Activated naive CD4-positive, alpha-beta T cell treated with anti-CD3 and anti-CD28 coated beads for 36 hours (primary cell): ENCODE results near the gene CNTRL. TPM values are rescaled to one million over a fixed set of nuclear protein-coding genes. Genes with fewer than 3 reads are reported as not detected.
A peak's percentile ranks its signal among the peaks of the same experiment; 100 is the strongest.

Source experiments
- CTCF ChIA-PET: fragments of 350-600 bp; sonication (Branson Sonifier 250); formaldehyde crosslinking; loops from one replicate; lab custom pipeline; 2021; ENCODE audit warnings: antibody characterized with exemption; lab: Charles Lee
- DNase-seq: peaks from one replicate; pipeline ENCODE4 v3.0.0-alpha.2; 2020
- H3K27ac Mint-ChIP-seq: one replicate; pipeline ENCODE4 v1.8.0; 2021; ENCODE audit warnings: mild to moderate bottlenecking, mixed read lengths
- H3K27me3 Mint-ChIP-seq: one replicate; pipeline ENCODE4 v1.8.0; 2021; ENCODE audit warnings: low read depth, mixed read lengths
- H3K36me3 Mint-ChIP-seq: one replicate; pipeline ENCODE4 v1.8.0; 2021; ENCODE audit warnings: low read depth, mixed read lengths
- H3K4me1 Mint-ChIP-seq: one replicate; pipeline ENCODE4 v1.8.0; 2021; ENCODE audit warnings: low read depth, mixed read lengths
- H3K4me3 Mint-ChIP-seq: one replicate; pipeline ENCODE4 v1.8.0; 2021; ENCODE audit warnings: mild to moderate bottlenecking, moderate library complexity, mixed read lengths
- H3K9me3 Mint-ChIP-seq: one replicate; pipeline ENCODE4 v1.8.0; 2021; ENCODE audit warnings: mixed read lengths
- intact Hi-C: fragments of 100-400 bp; cut with micrococcal nuclease; formaldehyde crosslinking; loops from one replicate; pipeline ENCODE4 v1.15.1; 2023
- total RNA-seq, 2 experiments: library from RNA; stranded (reverse); gene quantifications; one replicate each; pipeline ENCODE4 v1.2.3, GENCODE V29; 2021

CNTRL gene
- total RNA-seq, 2 experiments from 2014 or later: 59.4 to 63.6 TPM

DNA sequence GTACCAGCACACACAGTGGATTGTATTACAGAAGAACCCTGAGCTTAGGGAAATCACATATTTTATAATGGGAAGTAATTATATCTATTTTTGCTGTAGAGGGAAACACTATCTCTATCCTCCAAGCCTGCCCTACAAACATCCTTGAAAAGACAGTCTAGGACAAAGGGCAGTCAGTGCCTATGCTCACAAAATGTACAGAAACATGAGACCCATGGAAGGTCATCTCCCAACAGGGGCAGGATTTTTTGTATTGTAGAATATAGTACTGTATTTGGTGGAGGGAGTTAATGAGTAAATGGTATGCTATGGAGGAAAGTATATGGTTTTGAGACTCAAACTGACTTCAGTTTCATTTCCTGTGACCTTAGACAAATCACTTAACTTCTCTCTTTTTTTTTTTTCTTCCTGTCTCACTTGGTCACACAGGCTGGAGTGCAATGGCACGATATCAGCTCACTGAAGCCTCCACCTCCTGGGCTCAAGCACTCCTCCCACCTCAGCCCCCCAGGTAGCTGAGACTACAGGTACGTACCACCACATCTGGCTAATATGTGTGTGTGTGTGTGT is 132.7 kb downstream of the CNTRL start:
- intact Hi-C loops: no loop called here
- CTCF ChIA-PET: interaction anchor here (2.0 kb wide), 1 partner anchor 15 kb away, joined by 11 read pairs; no protein-coding TSS in a partner anchor
- Mint-ChIP-seq H3K4me1 (peaks cover 22% of the 10 kb centered on the region), H3K27ac (no peak overlapping the region), H3K4me3 (no peak overlapping the region), H3K36me3 (no peaks in the 10 kb centered on the region), H3K9me3 (no peaks in the 10 kb centered on the region), H3K27me3 (no peaks in the 10 kb centered on the region)
- DNase-seq: peak; percentile 15

DNA sequence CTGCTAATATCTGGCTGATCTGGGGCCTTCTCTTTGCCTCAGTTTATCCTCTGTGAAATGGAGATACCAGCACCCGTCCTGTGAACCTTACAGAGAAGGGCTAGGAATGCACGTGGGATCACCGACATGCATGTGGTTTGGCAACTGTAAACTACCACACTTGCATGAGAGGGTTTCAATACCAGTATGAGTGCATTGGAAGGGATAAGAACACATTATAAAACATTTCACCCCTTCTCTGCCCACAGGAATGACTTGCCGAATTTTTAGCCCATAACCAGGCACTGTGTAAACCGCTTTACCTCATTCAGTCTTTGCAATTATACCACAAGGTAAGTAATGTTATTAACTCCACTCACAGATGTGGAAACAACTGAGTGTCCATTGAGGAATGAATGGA is 135.8 kb downstream of the CNTRL start:
- H3K27ac Mint-ChIP-seq: no peak overlapping the region
- no peaks in the 10 kb centered on the region for H3K27me3 Mint-ChIP-seq
- peaks cover 22% of the 10 kb centered on the region for H3K4me1 Mint-ChIP-seq
- no peak overlapping the region for H3K4me3 Mint-ChIP-seq
- no peaks in the 10 kb centered on the region for H3K36me3 Mint-ChIP-seq
- intact Hi-C loops: loop anchor here (5.0 kb wide), 1 partner anchor 87 kb away; no protein-coding TSS in a partner anchor
- no peak for DNase-seq
- CTCF ChIA-PET: interaction anchor here (0.9 to 4.8 kb wide), 2 partner anchors 13 to 110 kb away, joined by 4 to 23 read pairs; no protein-coding TSS in a partner anchor
- no peaks in the 10 kb centered on the region for H3K9me3 Mint-ChIP-seq

DNA sequence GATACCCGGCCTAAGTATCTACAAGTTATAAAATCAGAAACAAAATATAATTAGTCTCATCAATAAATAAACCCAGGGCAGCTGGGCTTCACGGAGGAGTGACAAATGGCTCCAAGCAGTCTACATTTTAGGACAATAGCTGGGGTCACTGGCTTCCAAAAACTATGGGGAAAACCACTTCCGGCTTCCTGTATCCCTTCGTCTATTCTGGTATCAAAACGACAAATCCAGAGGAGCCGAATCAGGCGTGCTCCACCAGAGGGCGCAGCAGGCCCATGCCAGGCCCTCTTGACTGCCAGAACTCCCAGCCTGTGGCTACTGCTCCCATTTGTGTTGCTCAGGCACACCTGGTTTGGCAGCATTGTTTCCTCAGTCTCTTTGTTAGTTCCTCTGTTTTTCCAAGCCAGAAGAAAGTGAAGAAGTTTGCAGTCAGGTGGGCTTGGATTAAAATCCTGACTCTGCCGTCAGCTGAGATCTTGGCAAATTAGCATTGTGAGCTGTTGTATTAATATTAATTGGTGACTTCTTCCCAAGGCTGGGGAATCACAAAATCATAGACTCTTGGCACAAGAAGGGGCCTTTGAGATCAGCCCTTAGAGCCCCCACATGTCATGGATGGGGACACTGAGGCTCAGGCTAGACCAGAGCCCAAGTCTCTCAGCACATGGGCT is 138.5 kb downstream of the CNTRL start:
- H3K4me3 Mint-ChIP-seq: no peak overlapping the region
- intact Hi-C loops: loop anchor here (1.0 to 5.0 kb wide), 4 partner anchors 66 to 187 kb away; no protein-coding TSS in a partner anchor
- peaks cover 4% of the 10 kb centered on the region for H3K4me1 Mint-ChIP-seq
- CTCF ChIA-PET: interaction anchor here (0.6 to 4.8 kb wide), 40 partner anchors 9 to 457 kb away, joined by 3 to 33 read pairs (median 4); partner anchors contain the start of genes GSN and RAB14
- no peaks in the 10 kb centered on the region for H3K27me3 Mint-ChIP-seq
- H3K36me3 Mint-ChIP-seq: no peaks in the 10 kb centered on the region
- DNase-seq: peak; percentile 86
- H3K27ac Mint-ChIP-seq: no peak overlapping the region
- H3K9me3 Mint-ChIP-seq: no peaks in the 10 kb centered on the region

DNA sequence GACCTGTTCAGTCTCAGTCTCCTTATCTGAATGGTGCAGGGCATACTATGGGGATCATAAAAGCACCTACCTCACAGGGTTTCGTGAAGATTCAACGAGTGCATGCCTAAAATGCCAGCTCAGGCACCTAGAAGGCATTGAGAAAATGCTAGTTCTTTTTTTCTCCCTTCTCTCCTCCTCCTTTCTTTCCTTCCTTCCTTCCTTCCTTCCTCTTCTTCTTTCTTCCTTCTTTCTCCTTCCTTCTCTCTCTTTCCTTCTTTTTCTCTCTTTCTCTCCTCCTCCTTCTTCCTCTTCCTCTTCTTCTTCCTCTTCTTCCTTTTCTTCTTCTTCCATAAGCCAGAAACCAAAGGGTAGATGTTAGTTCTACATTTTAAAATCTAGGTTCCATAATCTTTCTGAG is 139.2 kb downstream of the CNTRL start:
- peaks cover 4% of the 10 kb centered on the region for H3K4me1 Mint-ChIP-seq
- no peak overlapping the region for H3K4me3 Mint-ChIP-seq
- no peaks in the 10 kb centered on the region for H3K27me3 Mint-ChIP-seq
- intact Hi-C loops: loop anchor here (5.0 kb wide), 1 partner anchor 83 kb away; no protein-coding TSS in a partner anchor
- H3K9me3 Mint-ChIP-seq: no peaks in the 10 kb centered on the region
- CTCF ChIA-PET: interaction anchor here (0.6 to 4.8 kb wide), 29 partner anchors 8 to 249 kb away, joined by 3 to 33 read pairs (median 5); partner anchors contain the start of genes GSN and RAB14
- H3K27ac Mint-ChIP-seq: no peak overlapping the region
- no peak for DNase-seq
- no peaks in the 10 kb centered on the region for H3K36me3 Mint-ChIP-seq

DNA sequence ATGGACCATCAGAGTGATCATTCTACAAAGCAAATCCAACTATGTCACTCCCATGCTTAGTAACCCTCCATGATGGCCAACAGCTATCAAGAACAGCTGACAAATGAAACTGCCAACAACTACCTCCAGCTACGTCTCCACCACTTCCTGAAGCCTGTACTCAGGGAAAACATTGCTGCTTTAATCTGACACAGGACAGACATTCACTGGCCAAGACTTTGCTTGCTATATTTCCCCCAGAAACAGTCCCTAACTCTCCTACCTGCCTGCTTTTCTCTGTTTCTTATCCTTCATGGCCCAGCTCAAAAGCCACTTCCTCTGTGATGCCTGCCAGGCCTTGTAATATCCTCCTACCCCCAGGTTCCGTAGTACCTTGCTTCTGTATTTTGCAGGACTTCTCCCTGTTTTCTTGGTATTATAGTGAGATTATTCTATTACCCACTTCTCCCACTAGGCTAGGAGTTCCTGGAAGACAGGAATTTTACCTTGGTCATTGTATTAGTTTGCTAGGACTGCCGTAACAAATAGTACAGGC is 141.6 kb downstream of the CNTRL start:
- H3K4me3 Mint-ChIP-seq: no peak overlapping the region
- peaks cover 4% of the 10 kb centered on the region for H3K4me1 Mint-ChIP-seq
- no peaks in the 10 kb centered on the region for H3K36me3 Mint-ChIP-seq
- intact Hi-C loops: no loop called here
- no peaks in the 10 kb centered on the region for H3K9me3 Mint-ChIP-seq
- no peak for DNase-seq
- CTCF ChIA-PET: interaction anchor here (1.1 to 1.4 kb wide), 4 partner anchors 62 to 185 kb away, joined by 3 to 6 read pairs (median 3); no protein-coding TSS in a partner anchor
- H3K27ac Mint-ChIP-seq: no peak overlapping the region
- no peaks in the 10 kb centered on the region for H3K27me3 Mint-ChIP-seq

DNA sequence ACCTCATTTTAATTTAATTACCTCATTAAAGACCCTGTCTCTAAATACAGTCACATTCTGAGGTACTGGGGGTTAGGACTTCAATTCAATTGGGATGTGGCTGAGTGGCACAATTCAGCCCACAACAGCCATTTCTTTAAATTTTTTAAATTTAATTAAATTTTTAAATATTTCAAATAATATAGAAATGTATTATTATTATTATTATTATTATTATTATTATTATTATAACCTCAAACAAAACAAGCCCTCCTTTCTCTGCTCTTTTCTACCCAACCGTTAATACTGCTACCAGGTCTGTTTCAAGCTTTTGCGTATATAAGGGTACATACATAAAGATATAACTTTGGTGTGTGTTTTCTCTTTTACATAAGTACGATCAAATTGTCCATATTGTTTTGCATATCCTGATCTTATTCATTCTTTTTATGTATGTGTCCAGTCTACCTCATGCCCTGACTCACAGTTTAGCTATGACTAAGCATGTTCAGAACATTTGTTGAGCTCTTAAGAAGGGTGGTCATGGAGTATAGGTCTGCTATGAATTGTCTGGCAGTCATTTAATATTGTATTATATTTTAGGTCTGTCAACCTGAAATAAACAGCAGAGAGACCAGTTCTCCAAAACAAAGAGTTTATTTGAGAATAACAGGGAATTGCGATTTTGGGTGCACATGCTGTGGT is 143.0 kb downstream of the CNTRL start:
- H3K9me3 Mint-ChIP-seq: no peaks in the 10 kb centered on the region
- H3K36me3 Mint-ChIP-seq: no peaks in the 10 kb centered on the region
- no peaks in the 10 kb centered on the region for H3K27me3 Mint-ChIP-seq
- H3K4me1 Mint-ChIP-seq: peaks cover 4% of the 10 kb centered on the region
- H3K27ac Mint-ChIP-seq: no peak overlapping the region
- DNase-seq: no peak
- H3K4me3 Mint-ChIP-seq: no peak overlapping the region
- CTCF ChIA-PET: interaction anchor here (0.7 to 1.0 kb wide), 2 partner anchors 27 to 70 kb away, joined by 3 read pairs; no protein-coding TSS in a partner anchor
- intact Hi-C loops: no loop called here

DNA sequence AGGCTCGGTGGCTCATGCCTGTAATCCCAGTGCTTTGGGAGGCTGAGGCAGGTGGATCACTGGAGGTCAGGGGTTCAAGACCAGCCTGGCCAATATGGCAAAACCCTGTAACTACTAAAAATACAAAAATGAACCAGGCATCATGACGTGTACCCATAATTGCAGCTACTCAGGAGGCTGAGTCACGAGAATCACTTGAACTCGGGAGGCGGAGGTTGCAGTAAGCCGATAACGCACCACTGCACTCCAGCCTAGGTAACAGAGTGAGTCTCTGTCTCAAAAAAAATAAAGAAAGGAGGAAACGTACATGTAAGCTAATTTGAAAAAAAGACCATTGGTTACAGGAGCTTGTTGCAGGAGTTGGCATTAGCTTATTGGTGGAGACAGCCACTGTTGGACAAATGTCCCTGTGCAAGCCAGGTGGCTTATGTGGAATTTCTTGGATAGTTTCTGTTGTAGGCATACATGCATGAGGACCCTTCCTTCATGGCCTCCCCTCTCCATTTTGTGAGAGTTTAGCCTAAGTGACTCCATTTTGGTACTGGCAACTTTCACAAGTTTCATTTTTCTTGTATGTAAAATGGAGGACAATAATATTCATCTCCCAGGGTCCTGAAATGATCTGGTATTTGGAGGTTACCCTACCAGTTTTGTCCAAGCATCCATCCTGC is 143.7 kb downstream of the CNTRL start:
- Mint-ChIP-seq H3K9me3 (no peaks in the 10 kb centered on the region), H3K27ac (no peak overlapping the region), H3K27me3 (no peaks in the 10 kb centered on the region), H3K36me3 (no peaks in the 10 kb centered on the region), H3K4me1 (no peaks in the 10 kb centered on the region), H3K4me3 (no peak overlapping the region)
- no peak for DNase-seq
- CTCF ChIA-PET: interaction anchor here (0.7 to 1.0 kb wide), 2 partner anchors 26 to 71 kb away, joined by 3 read pairs; no protein-coding TSS in a partner anchor
- intact Hi-C loops: no loop called here

DNA sequence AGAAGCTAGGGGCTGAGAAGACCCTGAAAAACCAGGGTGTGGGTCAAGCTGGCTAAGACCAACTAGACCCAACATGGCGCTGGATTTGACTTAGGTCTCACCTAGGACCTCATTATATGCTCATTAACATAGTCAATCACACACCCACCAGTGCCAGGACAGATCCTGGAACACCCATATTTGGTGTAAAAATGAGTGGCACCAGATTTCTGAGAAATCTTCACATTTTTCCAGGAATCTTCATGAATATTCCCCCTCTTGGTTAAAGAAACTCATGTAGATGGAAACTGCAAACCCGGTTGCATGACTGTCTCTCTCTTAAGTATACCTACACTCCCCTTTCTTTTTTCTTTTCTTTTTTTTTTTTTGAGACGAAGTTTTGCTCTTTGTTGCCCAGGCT is 144.8 kb downstream of the CNTRL start:
- Mint-ChIP-seq H3K27me3 (no peaks in the 10 kb centered on the region), H3K4me3 (no peak overlapping the region), H3K27ac (no peak overlapping the region), H3K9me3 (no peaks in the 10 kb centered on the region), H3K36me3 (no peaks in the 10 kb centered on the region), H3K4me1 (no peaks in the 10 kb centered on the region)
- intact Hi-C loops: no loop called here
- CTCF ChIA-PET: interaction anchor here (0.6 kb wide), 1 partner anchor 381 kb away, joined by 4 read pairs; no protein-coding TSS in a partner anchor
- DNase-seq: no peak

DNA sequence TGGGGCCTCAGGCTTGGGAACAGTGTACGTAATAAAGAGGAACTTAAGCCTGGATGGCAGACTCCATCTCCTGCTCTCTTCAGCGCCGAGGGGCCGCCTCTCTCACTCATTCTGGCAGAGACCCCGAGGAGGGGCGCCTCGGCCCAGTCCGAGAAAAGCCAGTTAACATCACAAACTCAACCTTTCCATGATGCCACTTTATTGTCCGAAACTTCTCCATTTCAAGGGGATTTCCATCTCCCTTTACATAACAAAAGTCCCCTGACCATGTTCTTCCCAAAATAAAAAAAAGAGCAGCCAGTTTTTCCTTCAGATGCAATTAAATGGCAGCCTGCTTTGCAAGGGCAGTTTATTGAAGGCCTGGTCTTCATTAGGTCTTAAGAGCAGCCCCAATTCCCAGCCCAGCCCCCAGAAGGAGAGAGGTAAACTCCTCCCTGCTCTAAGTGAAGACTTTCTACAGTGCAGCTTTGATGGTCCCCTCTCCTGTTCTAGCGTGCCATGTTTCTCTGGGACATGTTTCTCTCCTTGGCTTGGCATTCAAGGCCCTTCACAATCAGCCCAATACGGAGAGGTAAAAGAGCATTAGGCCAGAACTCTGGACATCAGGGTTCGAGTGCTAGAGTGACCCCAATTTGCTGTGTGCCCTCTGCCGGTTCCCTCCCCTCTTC is 146.4 kb downstream of the CNTRL start:
- H3K27me3 Mint-ChIP-seq: no peaks in the 10 kb centered on the region
- intact Hi-C loops: no loop called here
- H3K27ac Mint-ChIP-seq: no peak overlapping the region
- no peaks in the 10 kb centered on the region for H3K9me3 Mint-ChIP-seq
- no peak overlapping the region for H3K4me3 Mint-ChIP-seq
- CTCF ChIA-PET: interaction anchor here (0.7 to 2.9 kb wide), 4 partner anchors 8 to 504 kb away, joined by 3 to 12 read pairs (median 8); no protein-coding TSS in a partner anchor
- DNase-seq: no peak
- H3K36me3 Mint-ChIP-seq: no peaks in the 10 kb centered on the region
- no peaks in the 10 kb centered on the region for H3K4me1 Mint-ChIP-seq

DNA sequence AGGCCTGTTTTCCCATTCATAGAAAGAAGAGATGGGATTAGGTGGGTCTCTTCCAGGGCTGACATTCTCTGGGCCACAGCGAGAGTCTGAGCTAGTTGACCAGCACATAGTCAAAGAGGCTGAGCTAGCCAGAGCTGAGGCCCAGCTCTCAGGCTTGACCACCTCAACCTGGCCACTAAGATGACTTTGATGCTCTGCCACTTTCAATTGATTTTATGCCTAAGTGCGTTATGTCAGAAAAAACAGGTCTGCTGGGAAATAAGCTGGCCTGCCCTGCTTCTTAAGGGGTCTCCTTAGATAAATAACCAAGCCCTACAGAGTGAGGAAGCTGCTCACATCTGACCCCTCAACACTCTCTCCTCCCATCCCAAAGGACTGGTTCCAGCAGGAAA is 146.9 kb downstream of the CNTRL start:
- Mint-ChIP-seq H3K4me3 (no peak overlapping the region), H3K4me1 (no peaks in the 10 kb centered on the region), H3K9me3 (no peaks in the 10 kb centered on the region), H3K27me3 (no peaks in the 10 kb centered on the region), H3K27ac (no peak overlapping the region), H3K36me3 (no peaks in the 10 kb centered on the region)
- DNase-seq: no peak
- intact Hi-C loops: no loop called here
- CTCF ChIA-PET: interaction anchor here (0.7 to 2.9 kb wide), 3 partner anchors 8 to 505 kb away, joined by 4 to 12 read pairs (median 11); no protein-coding TSS in a partner anchor

DNA sequence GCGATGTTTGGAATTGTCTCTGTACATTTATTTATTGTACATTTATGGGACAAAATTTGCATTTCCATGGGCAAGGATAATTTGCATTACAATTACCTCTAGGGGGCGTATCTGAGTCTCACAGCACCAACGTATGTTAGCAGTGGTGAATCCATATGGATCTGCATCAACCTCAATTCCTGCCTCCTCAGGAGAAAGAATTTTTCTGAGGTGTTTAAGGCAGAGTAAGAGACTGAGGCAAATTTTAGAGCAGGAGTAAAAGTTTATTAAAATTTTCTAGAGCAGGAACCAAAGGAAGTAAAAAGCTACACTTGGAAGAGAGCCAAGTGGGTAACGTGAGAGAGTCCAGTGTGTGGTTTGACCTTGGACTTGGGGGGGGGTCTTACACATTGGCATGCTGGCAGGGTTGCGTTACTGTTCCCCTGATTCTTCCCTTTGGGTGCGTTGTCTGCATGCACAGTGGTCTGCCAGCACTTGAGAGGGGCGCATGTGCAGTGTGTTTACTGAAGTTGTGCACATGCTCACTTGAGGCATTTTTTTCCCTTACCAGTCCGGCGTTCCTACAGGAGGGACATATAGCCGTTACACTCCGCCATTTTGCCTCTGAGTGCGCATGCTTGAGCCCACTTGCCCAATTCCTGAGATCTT is 147.9 kb downstream of the CNTRL start:
- H3K9me3 Mint-ChIP-seq: no peaks in the 10 kb centered on the region
- CTCF ChIA-PET: interaction anchor here (0.6 to 2.9 kb wide), 7 partner anchors 8 to 1333 kb away, joined by 3 to 12 read pairs (median 4); no protein-coding TSS in a partner anchor

More for the DNA sequence above, 147.9 kb downstream of the CNTRL start:
- no peaks in the 10 kb centered on the region for H3K27me3 Mint-ChIP-seq
- intact Hi-C loops: no loop called here
- no peak for DNase-seq
- no peak overlapping the region for H3K27ac Mint-ChIP-seq
- no peaks in the 10 kb centered on the region for H3K4me1 Mint-ChIP-seq
- H3K36me3 Mint-ChIP-seq: no peaks in the 10 kb centered on the region
- H3K4me3 Mint-ChIP-seq: no peak overlapping the region
